Activated T-cell treated with anti-CD3 and anti-CD28 coated beads for 4 hours (primary cell): ENCODE data around the gene SEMA4A.
A peak's percentile ranks its signal among the peaks of the same experiment; 100 is the strongest.
"Not testable (repeated sequence)": the region's sequence is repeated elsewhere in the genome, so short reads cannot be mapped to it uniquely, and the experiment has no call there.

Experiments
- DNase-seq: peaks from one replicate; pipeline ENCODE4 v3.0.0-alpha.2; 2020

Gene SEMA4A

DNA sequence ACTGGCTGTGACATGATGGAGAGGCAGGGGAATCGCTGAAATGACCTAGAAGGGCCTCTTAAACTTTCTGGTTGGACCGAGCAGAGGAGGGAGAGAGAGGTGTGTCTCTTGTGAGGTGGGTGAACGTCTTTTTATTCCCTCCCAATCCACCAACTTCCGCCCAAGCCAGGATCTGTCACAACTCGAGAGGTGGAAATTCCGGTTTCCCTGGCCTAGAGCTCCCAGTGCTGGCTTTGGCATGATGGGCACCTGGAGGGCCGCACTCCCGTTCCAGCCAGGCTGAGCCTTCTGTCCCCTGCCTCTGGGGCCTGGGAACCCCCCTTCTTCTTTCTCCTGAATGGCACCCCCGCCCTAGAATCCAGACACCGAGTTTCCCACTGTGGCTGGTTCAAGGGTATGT is at the start of gene SEMA4A:
Gene SEMA4A, plus strand, starts transcription at position 224 of the 400 bp plus-strand sequence. CDS start 994 bp downstream, outside the sequence.
- DNase-seq, result no peak

DNA sequence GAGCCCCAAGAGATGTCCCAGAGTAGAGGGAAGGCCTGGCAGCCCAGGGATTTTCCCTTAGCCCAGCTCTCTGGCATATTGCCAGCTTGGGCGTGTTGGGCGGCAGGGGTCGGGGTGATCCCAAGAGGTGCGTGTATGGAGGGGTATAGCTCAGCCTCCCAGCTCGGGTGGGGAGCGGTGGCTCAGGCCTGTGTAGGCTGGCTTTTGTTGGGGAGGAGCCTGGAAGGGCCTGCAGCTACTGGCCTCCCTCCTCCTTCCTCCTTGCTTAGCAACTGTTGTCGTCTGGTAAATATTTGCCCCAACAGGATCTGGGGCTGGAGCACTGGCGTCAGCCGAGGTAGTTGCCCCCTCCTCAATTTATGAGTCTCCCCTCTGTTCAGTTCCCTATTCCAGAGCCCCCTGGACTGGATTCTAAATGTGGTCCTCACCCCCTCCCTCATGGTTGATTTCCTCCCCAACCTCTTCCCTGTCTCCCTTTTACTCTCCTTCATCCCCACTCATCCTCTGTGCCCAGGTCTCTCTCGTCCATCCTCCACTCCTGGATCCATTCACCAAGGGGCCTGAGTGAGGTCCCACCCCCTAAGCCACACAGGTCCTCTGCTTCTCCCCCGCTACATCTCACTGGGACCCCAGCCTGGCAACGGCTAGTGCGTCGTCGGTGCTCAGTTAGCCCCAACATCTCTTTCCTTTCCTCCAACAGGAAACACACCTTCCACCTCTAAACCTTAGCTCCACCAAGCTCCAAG is 49.1 kb upstream of the SEMA4A start:
- no peak for DNase-seq

DNA sequence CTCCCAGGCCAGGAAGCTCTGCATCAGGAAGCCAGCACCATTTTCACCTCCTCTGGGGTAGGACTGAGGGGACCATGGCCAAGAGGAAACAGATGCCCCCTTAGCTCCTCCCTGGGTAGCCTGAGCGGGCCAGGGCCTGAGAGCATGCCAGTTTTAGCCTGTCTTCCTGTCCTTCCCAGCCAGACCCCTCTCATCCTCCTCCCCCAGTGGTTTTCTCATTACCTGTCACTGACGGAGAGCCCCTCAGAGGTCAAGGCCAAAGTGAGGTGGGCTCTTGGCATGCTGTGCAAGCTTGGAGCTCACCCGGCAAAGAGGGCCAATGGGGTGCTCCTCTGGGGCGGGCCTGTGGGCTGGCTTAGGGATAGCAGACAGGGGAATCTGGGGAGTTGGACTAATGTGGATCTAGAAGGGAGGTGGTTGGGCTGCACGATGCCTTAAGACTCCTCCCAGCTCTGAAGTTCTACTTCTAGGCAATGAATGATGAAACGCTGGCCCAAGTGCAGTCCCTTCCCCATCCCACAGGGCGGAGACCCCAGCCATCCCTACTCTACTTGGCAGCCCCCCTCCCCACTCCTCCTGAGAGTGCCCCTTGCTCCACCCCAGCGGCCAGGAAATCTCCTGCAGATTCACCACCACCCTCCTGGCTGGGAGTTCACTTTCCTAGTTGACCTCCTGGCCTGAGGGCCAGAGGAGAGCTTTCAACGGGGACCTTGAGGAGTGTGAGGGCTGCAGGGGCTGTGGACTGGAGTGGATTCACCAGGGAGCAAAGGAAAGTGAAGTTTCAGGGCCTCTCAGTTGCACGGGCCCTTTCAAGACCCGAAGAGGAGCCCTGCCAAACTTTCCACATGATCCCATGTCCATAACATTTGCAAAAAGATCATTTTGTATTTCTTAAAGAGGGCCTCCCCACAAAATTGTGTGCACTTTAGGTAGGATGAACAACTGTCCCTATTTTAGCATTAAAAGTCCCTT is 48.2 kb upstream of the SEMA4A start:
- DNase-seq, result no peak

DNA sequence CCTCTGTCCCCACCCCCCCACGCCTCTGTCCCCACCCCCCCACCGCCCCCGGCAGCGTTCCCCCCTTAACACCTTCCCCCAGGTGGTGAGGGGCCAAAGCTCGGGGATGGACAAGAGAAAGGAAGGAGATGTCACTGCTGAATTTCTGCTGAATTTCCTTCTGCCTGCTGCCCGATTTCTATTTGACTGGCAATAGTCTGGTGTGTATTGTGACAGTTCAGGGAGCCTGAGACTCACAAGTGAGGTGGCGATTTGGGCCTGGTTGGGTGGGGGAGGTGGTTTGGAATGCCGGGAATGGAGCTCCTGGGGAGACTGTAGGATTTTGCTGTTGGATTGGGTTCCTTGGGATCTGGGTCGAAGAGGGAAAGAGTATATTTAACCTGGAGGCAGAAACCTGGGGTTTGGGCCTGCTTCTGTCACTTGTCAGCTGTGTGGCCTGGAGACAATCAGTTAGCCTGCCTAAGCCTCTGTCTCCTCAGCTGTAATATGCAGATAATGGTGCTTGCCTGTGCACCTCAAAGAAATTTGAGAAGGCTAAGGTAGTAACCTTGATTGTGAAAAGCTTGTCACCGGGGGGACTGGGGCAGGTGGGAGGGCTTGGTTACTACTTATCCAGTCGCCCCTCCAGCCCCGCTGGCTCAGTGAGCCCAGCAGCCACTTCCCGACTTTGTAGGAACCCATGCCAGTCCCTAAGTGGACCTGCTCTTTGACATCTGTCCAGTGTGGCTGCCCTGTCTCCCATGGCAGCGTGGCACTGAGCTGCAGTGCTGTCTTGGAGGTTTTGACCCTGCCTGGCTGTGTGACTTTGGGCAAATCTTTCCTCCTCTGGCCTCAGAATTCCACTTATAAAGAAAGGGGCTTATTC is 46.5 kb upstream of the SEMA4A start:
- no peak for DNase-seq

DNA sequence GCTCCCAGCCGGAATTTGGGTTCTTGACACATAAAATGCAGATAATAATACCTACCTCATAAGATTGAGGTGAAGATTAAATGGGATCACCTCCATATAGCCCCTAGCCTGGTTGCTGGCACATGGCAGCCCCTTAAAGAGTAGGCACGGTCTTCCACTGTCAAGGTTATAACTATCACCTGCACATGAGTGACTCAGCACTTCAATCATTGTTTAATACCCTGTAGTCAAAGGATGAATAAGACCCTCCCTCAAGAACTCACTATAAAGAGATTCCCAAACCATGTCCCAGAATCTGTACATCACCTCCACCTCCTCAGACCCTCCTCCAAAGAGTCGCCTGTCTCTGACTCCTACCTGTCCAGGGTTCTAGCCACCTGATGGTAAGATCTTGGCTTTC is 45.3 kb upstream of the SEMA4A start:
- no peak for DNase-seq

DNA sequence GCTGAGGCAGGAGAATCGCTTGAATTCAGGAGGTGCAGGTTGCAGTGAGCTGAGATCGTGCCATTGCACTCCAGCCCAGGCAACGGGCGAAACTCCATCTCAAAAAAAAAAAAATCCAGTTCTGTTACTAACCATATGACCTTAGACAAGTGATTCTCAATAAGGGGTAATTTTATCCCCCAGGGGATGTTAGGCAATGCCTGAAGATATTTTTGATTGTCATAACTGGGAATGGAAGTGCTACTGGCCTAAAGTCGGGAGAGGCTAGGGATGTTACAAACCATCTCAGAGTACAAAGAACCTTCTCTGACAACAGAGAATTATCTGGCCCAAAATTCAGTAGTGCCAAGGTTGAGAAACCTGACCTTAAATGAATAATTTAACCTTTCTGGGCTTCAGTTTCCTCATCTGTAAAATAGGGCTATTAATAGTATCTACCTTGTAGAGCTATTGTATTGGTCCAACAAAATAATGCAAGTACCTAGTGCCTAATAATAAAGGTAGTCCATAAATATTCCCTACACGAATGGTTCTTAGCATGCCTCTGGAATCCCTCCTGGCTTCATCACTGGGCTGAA is 44.6 kb upstream of the SEMA4A start:
- no peak for DNase-seq

DNA sequence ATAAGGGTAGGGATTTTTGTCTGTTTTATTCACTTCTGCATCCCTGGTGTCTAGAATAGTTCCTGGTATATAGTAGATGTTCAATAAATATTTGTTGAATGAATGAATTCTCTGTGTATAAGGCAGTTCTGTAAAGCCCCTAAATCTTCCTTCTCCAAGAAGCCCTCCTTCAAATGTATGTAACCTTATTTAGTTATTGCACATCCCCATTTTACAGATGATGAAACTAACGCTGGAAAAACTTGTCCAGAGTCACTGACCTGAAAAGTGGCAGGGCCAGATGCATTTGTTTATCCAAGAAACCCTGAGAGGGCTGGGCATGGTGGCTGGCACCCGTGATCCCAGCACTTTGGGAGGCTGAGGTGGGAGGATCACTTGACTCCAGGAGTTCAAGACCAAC is 43.1 kb upstream of the SEMA4A start:
- DNase-seq, result no peak

DNA sequence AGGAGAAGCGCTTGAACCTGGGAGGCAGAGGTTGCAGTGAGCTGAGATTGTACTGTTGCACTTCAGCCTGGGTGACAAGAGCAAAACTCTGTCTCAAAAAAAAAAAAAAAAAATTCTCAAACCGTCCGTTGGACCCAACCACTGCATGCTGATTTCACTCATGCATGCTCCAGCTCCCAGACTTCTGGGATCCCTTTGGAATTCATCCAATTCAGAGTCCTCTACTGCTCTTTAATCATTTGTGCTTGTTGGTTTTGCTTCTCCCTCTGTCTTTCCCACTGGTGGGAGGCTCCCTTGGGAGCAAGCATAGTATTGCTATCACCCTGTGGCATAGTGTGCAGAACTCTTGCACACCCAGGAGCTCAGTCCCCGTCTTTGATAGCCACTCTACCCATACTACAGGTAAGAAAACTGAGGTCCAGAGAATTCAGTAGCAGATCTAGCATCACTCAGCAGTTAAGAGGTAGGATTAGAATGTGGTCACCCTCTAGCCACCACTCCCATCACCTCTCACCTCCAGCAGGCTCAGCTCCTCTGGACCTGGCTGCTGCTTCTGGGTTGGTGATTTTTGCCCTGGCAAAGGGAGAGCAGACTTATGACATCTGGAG is 41.9 kb upstream of the SEMA4A start:
- no peak for DNase-seq

DNA sequence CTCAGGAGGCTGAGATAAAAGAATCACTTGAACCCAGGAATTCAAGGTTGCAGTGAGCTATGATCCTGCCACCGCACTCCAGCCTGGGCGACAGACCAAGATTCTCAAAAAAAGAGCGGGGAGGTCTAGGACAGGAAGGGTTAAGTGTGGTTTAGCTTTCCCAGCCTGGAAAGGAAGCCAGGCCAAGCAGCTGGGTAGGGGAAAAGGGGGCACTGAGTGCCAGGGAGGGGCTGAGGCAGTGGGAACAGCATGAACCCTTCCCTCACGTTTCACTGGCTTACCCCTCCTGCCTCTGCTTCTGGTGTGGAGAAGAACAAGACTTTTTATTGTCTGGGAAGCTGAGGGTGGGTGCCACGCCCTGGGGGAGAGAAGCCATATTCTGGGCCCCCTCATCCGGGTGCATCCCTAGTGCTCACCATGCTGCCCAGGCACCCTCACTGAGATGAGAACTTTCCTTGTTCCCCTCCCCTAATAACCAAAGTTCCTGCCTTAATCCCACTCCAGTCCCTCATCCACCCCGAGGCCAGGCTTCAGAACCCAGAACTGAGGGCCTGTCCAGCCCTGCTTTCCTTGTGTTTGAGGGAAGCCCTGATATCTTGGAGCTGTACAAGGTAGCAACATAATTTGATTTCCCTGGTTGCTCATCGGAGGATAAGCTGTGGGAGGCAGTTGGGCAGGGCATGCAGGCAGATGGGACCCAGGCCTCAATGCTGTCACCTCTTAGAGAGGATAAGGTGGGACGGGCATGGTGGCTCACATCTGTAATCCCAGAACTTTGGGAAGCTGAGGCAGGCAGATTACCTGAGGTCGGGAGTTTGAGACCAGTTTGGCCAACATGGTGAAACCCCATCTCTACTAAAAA is 40.9 kb upstream of the SEMA4A start:
- DNase-seq, result no peak

DNA sequence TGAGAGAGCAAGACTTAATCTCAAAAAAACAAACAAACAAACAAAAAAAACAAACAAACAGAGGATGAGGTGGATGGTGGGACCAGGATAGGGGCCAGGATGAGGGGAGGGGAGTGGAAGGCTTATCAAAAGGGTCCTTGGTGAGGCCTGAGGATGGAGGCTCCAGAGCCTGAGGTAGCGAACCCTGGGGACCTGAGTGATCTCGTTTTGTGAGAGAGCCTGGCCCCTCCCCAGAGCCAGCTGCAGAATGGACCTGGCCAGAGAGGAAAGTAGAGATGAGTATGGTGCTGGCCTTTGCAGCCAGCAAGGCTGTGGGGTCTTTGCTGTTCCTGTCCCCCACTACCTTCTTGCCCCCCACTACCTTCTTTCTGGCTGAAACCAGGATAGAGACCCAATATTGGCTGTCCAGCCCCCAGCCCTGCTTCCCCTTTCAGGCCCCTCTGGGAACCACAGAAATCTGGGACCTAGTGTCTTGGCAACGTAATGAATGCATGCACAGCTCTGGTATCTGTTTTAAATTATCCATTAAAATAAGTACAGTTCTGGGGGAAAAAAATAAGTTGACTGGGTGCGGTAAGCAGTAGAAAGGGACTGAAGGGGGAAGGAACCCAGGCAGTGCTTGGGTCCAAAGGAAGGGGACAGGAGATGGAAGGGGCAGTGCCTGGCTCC is 40.0 kb upstream of the SEMA4A start:
- DNase-seq, result no peak

DNA sequence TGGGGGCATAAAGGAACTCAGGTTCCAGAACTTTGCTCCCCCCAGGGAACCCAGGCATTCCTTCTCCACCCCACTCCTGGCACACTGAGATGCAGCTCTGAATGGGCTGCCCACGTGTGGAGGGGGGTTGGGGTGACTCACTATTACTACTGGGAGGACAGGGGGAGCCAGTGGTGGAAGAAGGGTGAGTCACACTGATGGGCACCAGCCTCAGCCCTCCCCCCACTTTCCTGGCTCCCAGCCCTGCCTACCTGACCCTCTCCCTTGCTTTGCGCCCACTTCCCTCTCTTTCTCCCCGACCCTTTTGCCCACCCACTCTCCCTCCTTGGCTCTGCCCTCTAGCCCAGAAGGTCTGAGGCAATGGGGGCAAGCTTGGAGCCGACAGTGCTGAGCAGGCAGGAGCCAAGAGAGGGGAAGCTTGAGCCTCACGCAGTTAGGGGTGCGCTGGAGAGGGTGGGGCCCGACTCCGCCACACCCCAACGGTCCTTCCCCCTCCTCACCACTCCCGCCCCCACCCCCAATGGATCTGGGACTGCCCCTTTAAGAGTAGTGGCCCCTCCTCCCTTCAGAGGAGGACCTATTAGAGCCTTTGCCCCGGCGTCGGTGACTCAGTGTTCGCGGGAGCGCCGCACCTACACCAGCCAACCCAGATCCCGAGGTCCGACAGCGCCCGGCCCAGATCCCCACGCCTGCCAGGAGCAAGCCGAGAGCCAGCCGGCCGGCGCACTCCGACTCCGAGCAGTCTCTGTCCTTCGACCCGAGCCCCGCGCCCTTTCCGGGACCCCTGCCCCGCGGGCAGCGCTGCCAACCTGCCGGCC is 39.1 kb upstream of the SEMA4A start, which contains the start of gene LMNA:
Gene LMNA, plus strand, starts transcription at position 611 of the 818 bp plus-strand sequence. CDS start 208 bp downstream, outside the sequence.
- DNase-seq, result peak; percentile 78

DNA sequence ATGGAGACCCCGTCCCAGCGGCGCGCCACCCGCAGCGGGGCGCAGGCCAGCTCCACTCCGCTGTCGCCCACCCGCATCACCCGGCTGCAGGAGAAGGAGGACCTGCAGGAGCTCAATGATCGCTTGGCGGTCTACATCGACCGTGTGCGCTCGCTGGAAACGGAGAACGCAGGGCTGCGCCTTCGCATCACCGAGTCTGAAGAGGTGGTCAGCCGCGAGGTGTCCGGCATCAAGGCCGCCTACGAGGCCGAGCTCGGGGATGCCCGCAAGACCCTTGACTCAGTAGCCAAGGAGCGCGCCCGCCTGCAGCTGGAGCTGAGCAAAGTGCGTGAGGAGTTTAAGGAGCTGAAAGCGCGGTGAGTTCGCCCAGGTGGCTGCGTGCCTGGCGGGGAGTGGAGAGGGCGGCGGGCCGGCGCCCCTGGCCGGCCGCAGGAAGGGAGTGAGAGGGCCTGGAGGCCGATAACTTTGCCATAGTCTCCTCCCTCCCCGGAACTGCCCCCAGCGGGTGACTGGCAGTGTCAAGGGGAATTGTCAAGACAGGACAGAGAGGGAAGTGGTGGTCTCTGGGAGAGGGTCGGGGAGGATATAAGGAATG is 38.4 kb upstream of the SEMA4A start:
- DNase-seq, result no peak

DNA sequence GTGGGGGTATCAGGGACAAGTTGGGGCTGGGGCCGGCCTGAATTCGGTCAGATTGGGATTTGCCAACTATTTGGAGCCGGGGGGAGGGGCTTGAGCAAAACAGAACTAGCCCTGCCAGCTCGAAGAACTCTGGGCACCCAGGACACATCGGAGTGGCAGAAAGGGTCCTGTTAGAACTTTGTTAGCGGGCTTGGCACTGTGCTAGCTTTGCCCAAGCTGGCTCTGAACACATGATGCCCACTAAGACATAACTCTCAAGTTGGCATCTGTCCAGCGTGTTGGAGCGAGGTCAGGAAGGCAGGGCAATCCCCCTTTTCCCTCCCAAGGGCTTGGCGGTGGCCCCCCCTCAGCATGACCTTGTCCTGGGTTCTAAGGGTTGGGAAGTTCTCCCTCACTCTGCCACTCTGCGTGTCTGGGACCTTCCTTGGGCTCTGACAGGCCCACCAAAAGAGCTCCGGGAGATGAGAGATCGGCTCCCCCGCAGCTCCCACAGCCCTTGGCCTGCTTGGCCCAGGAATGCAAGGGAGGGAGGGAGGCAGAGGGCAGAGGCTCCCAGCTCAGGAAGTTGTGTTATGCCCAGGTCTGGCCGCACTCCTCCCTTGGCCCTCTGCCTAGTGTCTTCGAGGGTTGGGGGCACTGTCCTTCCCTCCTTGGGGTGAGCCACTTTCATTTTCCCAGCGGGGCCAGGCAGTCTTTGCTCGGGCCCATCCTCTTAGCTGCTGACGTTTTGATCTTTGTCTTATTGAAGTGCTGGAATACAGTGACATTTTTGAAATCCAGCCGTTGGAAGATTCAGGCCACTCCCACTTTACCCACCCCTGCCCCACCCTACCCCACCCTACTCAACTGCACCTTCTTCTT is 37.6 kb upstream of the SEMA4A start:
- no peak for DNase-seq

DNA sequence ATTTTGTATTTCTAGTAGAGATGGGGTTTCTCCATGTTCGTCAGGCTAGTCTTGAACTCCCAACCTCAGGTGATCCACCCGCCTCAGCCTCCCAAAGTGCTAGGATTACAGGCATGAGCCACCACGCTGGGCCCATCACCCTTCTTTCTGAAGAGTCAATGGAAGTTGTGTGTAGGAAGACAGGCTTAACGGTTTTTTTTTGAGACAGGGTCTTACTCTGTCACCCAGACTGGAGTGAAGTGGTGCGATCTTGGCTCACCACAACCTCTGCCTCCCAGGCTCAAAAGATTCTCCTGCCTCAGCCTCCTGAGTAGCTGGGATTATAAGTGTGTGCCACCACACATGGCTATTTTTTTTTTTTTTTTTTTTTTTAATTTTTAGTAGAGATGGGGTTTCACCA is 36.7 kb upstream of the SEMA4A start:
- DNase-seq, result not testable (repeated sequence)

DNA sequence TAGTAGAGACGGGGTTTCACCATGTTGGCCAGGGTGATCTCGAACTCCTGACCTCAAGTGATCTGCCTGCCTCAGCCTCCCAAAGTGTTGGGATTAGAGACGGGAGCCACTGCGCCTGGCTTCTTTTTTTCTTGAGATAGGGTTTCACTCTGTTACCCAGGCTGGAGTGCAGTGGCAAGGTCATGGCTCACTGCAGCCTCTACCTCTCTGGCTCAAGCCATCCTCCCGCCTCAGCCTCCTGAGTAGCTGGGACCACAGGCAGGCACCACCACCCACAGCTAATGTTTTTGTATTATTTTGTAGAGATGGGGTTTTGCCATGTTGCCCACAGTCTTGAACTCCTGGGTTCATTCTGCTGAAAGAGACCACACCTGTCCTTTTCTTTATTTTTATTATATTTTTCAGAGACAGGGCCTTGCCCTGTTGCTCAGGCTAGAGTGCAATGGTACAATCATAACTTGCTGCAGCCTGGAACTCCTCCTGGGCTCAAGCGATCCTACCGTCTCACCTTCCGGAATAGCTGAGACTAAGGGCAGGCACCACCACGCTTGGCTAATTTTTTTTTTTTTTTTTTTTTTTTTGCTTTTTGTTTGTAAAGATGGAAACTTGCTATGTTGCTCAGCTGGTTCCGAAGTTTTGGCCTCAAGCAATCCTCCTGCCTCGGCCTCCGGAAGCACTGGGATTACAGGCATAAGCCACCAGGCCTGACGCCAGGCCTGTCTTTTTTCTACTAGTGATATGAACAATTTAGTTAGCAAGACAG is 35.8 kb upstream of the SEMA4A start:
- DNase-seq, result no peak

DNA sequence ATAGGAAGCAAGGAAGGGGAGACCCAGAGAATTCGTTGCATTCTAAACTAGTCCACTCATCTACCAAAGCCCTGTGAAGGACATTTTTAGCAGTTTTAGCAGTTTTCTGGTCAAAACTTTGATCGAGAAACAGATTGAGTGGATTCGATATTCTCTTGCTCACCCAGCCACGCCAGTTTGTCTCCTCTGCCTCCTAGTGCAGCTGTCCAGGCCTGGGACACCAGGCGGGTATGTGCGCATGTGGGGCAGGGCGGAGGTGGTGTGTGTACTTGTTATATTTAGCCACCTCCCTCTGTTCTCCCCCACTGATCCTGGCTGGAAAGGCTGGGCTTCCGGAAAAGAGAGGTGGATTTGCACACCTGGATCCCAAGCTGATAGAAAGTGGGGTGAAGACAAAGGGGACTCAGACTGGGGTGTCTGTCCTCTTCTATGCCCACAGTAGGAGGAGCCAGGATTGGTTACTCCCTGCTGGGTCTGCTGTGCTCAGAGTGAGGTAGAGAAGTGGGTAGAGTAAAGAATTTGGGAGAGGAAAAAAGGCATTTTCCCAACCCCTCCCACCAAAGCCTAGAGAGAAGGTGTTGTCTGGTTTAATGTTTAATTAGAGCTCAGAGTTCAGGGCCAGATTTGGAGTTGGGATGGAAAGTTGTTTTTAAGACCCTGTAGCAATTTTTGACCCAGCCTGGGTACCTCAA is 35.1 kb upstream of the SEMA4A start:
- no peak for DNase-seq
